GM18951 (cell line): Measurements from ENCODE around the gene ITIH3.

Source experiments
- POLR2A ChIP-seq: IDR thresholded peaks from 4 replicates; pipeline ENCODE4 v1.6.1; 2011; ENCODE audit warnings: mild to moderate bottlenecking; ENCODE audit not compliant: insufficient read length, insufficient read depth; ENCODE audit errors: extremely low read depth
- in situ Hi-C: fragments of 300-500 bp; cut with MboI; formaldehyde crosslinking; loops from one replicate; pipeline ENCODE4 v1.12.0; 2022; ENCODE audit warnings: low sequenced_read_pairs, mixed read lengths, inconsistent platforms; ENCODE audit not compliant: unreplicated experiment

Gene ITIH3

GRCh38 chr3:52794612-52795099, at the start of gene ITIH3:
Gene ITIH3, plus strand, starts transcription at chr3:52794796. Its CDS starts 8 bp downstream, at chr3:52794804.
- TF ChIP-seq POLR2A, result no peak
- in situ Hi-C loops, result no loop called here

GRCh38 chr3:52752045-52752660, 42.4 kb upstream of the ITIH3 start:
- in situ Hi-C loops, result no loop called here

GRCh38 chr3:52754373-52754772, 40.2 kb upstream of the ITIH3 start:
- in situ Hi-C loops, result no loop called here

More at GRCh38 chr3:52752045-52752660, 42.4 kb upstream of the ITIH3 start:
- no peak for TF ChIP-seq POLR2A

GRCh38 chr3:52756141-52756540, 38.5 kb upstream of the ITIH3 start:
- in situ Hi-C loops, result no loop called here
- TF ChIP-seq POLR2A, result no peak

More at GRCh38 chr3:52754373-52754772, 40.2 kb upstream of the ITIH3 start:
- TF ChIP-seq POLR2A, result no peak

- no peak for TF ChIP-seq POLR2A
- in situ Hi-C loops, result no loop called here
Observed at GRCh38 chr3:52763466-52763865, 31.1 kb upstream of the ITIH3 start.

GRCh38 chr3:52769786-52770455, 24.7 kb upstream of the ITIH3 start:
- TF ChIP-seq POLR2A, result no peak

GRCh38 chr3:52770496-52771333, 23.9 kb upstream of the ITIH3 start, which contains the start of gene NEK4:
Gene NEK4, minus strand, starts transcription at chr3:52770940. Its CDS starts 194 bp downstream, at chr3:52770746.
- in situ Hi-C loops, result no loop called here
- peak; percentile 91 for TF ChIP-seq POLR2A

More at GRCh38 chr3:52769786-52770455, 24.7 kb upstream of the ITIH3 start:
- in situ Hi-C loops, result no loop called here

- in situ Hi-C loops, result no loop called here
- no peak for TF ChIP-seq POLR2A
Observed at GRCh38 chr3:52771334-52771681, 23.3 kb upstream of the ITIH3 start.

- in situ Hi-C loops, result no loop called here
- TF ChIP-seq POLR2A, result no peak
Observed at GRCh38 chr3:52771702-52772101, 22.9 kb upstream of the ITIH3 start.

GRCh38 chr3:52773361-52774065, 21.1 kb upstream of the ITIH3 start:
- no peak for TF ChIP-seq POLR2A
- in situ Hi-C loops, result no loop called here

GRCh38 chr3:52774066-52774713, 20.4 kb upstream of the ITIH3 start:
- in situ Hi-C loops, result no loop called here
- TF ChIP-seq POLR2A, result no peak
